PC-3 (cell line): ENCODE results near the gene RAB44.

ENCODE experiments used
- CTCF ChIP-seq: fragments of 300-600 bp; sonication (generic); conservative IDR thresholded peaks from 2 replicates; pipeline ENCODE4 v1.5.1; 2017; ENCODE audit warnings: antibody characterized with exemption, low read depth, mild to moderate bottlenecking, low read length
- EZH2 ChIP-seq: fragments of 300-600 bp; sonication (generic); IDR thresholded peaks from one replicate; pipeline ENCODE4 v1.6.1; 2017; ENCODE audit warnings: antibody characterized with exemption, mild to moderate bottlenecking, low read length; ENCODE audit not compliant: unreplicated experiment

- TF ChIP-seq CTCF (no peak), EZH2 (no peak)
These were observed 5.5 kb downstream of the RAB44 start for GRCh38 chr6:36703081-36703606.
